ENCODE results near the gene ORC6. TPM values are rescaled to one million over a fixed set of nuclear protein-coding genes. Genes with fewer than 3 reads are reported as not detected.

The ORC6 gene
- 10 to 100 TPM in 2 of 4 donors, 1 to 10 TPM in 2; 3.4 to 12.6 (median 7.7) TPM for total RNA-seq

DNA sequence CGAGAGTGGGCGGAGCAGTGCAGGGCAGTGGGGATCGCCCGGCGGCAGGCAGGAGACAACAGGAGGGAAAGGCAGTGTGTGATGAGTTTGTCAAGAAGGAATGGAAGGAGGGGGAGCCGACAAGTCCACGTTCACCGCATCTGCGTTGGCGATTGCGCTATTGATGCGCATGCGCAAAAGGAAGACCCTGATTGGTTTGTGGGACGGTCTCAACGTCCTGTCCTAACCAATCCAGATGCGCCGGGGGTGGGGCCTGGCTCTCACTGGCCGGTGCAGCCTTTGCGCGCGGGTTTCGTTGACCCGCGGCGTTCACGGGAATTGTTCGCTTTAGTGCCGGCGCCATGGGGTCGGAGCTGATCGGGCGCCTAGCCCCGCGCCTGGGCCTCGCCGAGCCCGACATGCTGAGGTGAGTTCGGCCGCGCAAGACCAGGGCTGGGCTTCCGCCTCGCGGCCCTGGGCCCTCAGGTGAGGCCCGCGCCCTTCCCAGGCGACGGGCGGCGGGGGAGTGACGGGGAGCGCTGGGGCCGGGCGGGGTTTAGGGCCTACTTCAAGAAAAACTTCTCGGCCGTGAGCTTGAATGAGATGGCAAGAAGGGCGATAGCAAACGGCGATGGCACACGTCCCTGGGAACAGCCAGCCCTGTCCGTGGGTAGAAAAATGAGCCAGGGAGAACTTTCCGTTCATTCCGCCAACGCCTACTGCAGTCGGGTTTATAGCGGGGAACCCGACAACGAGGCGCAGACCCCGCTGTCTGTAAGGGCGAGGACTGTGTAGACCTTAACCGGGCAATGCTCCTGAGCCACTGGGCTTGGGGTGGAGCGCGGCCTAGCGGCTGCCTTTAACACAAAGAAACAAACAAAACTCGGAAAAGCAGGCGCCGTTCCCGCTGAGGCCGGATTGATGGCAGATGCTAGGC, at the start of gene ORC6:
TSS of gene ORC6 (plus strand) at position 295 of the 916 bp plus-strand sequence. CDS start at position 342, 47 bp downstream.
- no peaks in the 10 kb centered on the region for H3K36me3 ChIP-seq
- peaks cover 7 to 52% (median 23%) of the 10 kb centered on the region in 3 donors for H3K4me1 ChIP-seq
- H3K4me3 ChIP-seq, result peak within 1 kb of the TSS; percentile 83 to 94 (median 88)
- peak; percentile 94 for DNase-seq
- TF ChIP-seq POLR2A (IDR thresholded peaks at IDR 0.05) (peak in 1 of 4 donors; percentile 19), CTCF (IDR thresholded peaks at IDR 0.05) (peak in 2 of 6 experiments; percentile 12 to 50)
- no peaks in the 10 kb centered on the region for H3K9me3 ChIP-seq
- no peaks in the 10 kb centered on the region for H3K27me3 ChIP-seq
- intact Hi-C loops (cut with DNase I), result loop anchor here (5.0 kb wide), 1 partner anchor 143 kb away; the partner anchor contains the start of gene C16orf87
- peak within 1 kb of the TSS; percentile 93 to 98 (median 96) for H3K27ac ChIP-seq
- WGBS, 2 donors, result 0 to 1% methylated on average over 7 to 24 of the region's 79 CpGs

- Histone ChIP-seq H3K36me3 (no peaks in the 10 kb centered on the region), H3K27ac (peak overlapping the region in 1 of 4 donors; percentile 70), H3K4me1 (no peaks in the 10 kb centered on the region), H3K9me3 (peaks cover 0 to 5% (median 0%) of the 10 kb centered on the region in 3 donors), H3K27me3 (no peaks in the 10 kb centered on the region), H3K4me3 (no peak overlapping the region)
- DNase-seq, result no peak
- 85 to 94% methylated on average over 8 of the region's 8 CpGs for WGBS, 2 donors
- TF ChIP-seq POLR2A (IDR thresholded peaks at IDR 0.05) (no peak), CTCF (IDR thresholded peaks at IDR 0.05) (no peak)
- intact Hi-C loops (cut with DNase I), result no loop called here
Measured at GRCh38 chr16:46648656-46649055, 40.8 kb upstream of the ORC6 start.

DNA sequence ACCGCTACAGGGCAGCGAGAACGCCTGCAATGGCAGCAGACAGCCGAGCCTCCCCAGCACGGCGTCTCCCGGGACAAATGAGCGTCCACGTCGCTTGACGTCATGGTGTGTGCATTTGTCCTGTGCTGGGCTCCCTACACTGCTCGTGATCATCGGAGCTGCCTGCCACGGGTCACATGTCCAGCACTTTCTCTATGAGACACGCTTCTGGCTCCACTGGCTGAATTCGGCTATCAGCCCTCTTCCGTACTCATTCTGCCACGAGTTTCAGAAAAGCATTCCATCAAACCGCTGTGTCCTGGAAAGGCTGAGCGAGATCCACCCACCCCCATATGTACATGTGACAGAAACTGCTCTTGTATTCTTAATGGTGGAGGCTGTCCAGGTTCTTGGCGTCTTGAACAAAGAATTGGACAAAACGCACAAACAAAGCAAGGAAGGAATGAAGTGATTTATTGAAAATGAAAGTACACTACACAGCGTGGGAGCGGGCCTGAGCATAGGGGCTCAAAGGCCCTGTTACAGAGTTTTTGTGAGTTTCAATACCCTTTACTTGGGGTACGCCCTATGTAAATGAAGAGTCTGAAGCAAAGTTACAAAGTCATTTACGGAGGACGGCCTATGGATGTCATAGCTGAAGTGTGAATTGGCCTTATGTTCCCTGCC, 39.7 kb upstream of the ORC6 start:
- no peaks in the 10 kb centered on the region for H3K4me1 ChIP-seq
- 71 to 79% methylated on average over 17 to 24 of the region's 27 CpGs for WGBS, 2 donors
- H3K36me3 ChIP-seq, result no peaks in the 10 kb centered on the region
- peak overlapping the region in 3 of 4 donors; percentile 18 to 43 (median 26) for H3K4me3 ChIP-seq
- peaks cover 0 to 3% (median 0%) of the 10 kb centered on the region in 3 donors for H3K9me3 ChIP-seq
- intact Hi-C loops (cut with DNase I), result no loop called here
- no peaks in the 10 kb centered on the region for H3K27me3 ChIP-seq
- peak overlapping the region in 3 of 4 donors; percentile 46 to 70 (median 67) for H3K27ac ChIP-seq
- no peak for TF ChIP-seq POLR2A (IDR thresholded peaks at IDR 0.05)
- TF ChIP-seq CTCF (IDR thresholded peaks at IDR 0.05), result no peak
- DNase-seq, result no peak

DNA sequence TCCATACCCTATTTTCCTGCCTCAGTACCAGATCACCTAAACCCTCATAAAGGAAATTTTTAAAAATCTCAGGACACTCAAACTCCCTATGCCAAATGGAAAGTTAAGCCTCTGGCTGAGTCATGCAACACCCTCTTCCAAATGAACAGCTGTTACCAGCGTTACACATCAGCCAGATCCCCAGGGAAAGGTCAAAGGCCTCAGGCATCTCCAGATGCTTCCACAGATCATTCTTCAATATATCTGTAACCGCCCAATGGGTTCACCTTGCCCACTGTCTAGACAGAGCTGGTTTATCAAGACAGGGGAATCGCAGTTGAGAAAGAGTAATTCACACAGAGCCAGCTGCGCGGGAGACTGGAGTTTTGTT, 39.2 kb upstream of the ORC6 start:
- no peaks in the 10 kb centered on the region for H3K9me3 ChIP-seq
- TF ChIP-seq CTCF (IDR thresholded peaks at IDR 0.05), result no peak
- no peak for TF ChIP-seq POLR2A (IDR thresholded peaks at IDR 0.05)
- intact Hi-C loops (cut with DNase I), result no loop called here
- H3K4me1 ChIP-seq, result no peaks in the 10 kb centered on the region
- peak overlapping the region in 3 of 4 donors; percentile 46 to 70 (median 67) for H3K27ac ChIP-seq
- peak overlapping the region in 2 of 4 donors; percentile 26 to 43 for H3K4me3 ChIP-seq
- WGBS, 2 donors, result 71 to 77% methylated on average over 5 of the region's 5 CpGs
- DNase-seq, result no peak
- H3K36me3 ChIP-seq, result no peaks in the 10 kb centered on the region
- no peaks in the 10 kb centered on the region for H3K27me3 ChIP-seq

DNA sequence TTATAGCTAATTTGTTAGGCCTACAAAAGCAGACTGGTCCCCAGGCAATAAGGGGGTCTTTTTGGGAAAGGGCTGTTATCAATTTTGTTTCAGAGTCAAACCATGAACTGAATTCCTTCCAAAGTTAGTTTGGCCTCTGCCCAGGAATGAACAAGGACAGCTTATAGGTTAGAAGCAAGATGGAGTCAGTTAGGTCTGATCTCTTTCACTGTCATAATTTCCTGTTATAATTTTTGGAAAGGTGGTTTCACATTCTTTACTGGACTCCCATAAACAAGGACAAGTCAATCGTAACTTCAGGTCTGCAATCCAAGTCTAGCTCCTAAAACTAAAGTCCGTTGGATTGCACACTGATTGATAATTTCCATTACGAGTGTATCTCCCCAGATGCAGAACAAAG, 38.2 kb upstream of the ORC6 start:
- WGBS, 2 donors, result 84 to 92% methylated on average over 3 of the region's 3 CpGs
- no peaks in the 10 kb centered on the region for H3K4me1 ChIP-seq
- H3K27me3 ChIP-seq, result no peaks in the 10 kb centered on the region
- TF ChIP-seq POLR2A (IDR thresholded peaks at IDR 0.05) (no peak), CTCF (IDR thresholded peaks at IDR 0.05) (no peak)
- no peaks in the 10 kb centered on the region for H3K9me3 ChIP-seq
- intact Hi-C loops (cut with DNase I), result no loop called here
- H3K36me3 ChIP-seq, result no peaks in the 10 kb centered on the region
- no peak overlapping the region for H3K27ac ChIP-seq
- H3K4me3 ChIP-seq, result no peak overlapping the region
- no peak for DNase-seq

Measured in esophagus squamous epithelium (tissue), 5 donors.